PFSK-1 (cell line): ENCODE measurements around the gene MAP1S.

Experiments
- FOXP2 ChIP-seq: optimal IDR thresholded peaks from 2 replicates; pipeline ENCODE3; 2011; ENCODE audit warnings: borderline replicate concordance, control low read depth, inconsistent platforms; ENCODE audit not compliant: insufficient read depth; ENCODE audit errors: extremely low read length, extremely low read depth
- POLR2AphosphoS5 ChIP-seq: IDR thresholded peaks from 2 replicates; pipeline ENCODE4 v1.6.1; 2012; ENCODE audit warnings: low read depth, mild to moderate bottlenecking, control low read depth, low read length, moderate library complexity
- REST ChIP-seq, 2 experiments: IDR thresholded peaks; 2 replicates each; pipeline versions ENCODE4 v1.6.1 to v1.8.0; 2011 to 2012; ENCODE audit warnings: low read depth in 2 of 2, low read length in 2 of 2, control low read depth in 1 of 2, inconsistent platforms in 1 of 2, mild to moderate bottlenecking in 1 of 2, moderate library complexity in 1 of 2; ENCODE audit not compliant: insufficient read depth in 1 of 2
- SIN3A ChIP-seq: IDR thresholded peaks from 2 replicates; pipeline ENCODE4 v1.6.1; 2012; ENCODE audit warnings: mild to moderate bottlenecking, low read length, moderate library complexity, borderline replicate concordance; ENCODE audit not compliant: insufficient read depth

- TF ChIP-seq POLR2AphosphoS5 = no peak
- TF ChIP-seq REST (IDR thresholded peaks at IDR 0.05; ENCODE audit: insufficient read depth in 1 of 2, low read depth in 2 of 2, low read length in 2 of 2) = no peak
- no peak for TF ChIP-seq SIN3A
- TF ChIP-seq FOXP2 = no peak
Measured at GRCh38 chr19:17720440-17720839, 1.2 kb downstream of the MAP1S start.
